Activated T-helper 2 cell treated with anti-CD3 and anti-CD28 coated beads, Interferon-gamma antibody, Interleukin-2, Interleukin-4, amounts not matched to agents 10 μg/mL and 5 μg/mL and 100 μg/mL, durations not matched to agents 14 hours and 24 hours and 36 hours (primary cell): Measurements from ENCODE around the gene DDX39B. TPM values are rescaled to one million over a fixed set of nuclear protein-coding genes. Genes with fewer than 3 reads are reported as not detected.
"Not testable (repeated sequence)": the region's sequence is repeated elsewhere in the genome, so short reads cannot be mapped to it uniquely, and the experiment has no call there.

Experiments used
- DNase-seq: peaks from one replicate; pipeline ENCODE4 v3.0.0; 2021; ENCODE audit warnings: low spot score
- H3K27ac Mint-ChIP-seq: one replicate; pipeline ENCODE4 v1.8.0; 2021; ENCODE audit warnings: mixed read lengths
- H3K27me3 Mint-ChIP-seq: one replicate; pipeline ENCODE4 v1.8.0; 2021; ENCODE audit warnings: low read depth, mixed read lengths
- H3K36me3 Mint-ChIP-seq: one replicate; pipeline ENCODE4 v1.8.0; 2021; ENCODE audit warnings: low read depth, mixed read lengths
- H3K4me1 Mint-ChIP-seq: one replicate; pipeline ENCODE4 v1.8.0; 2021; ENCODE audit warnings: low read depth, mixed read lengths
- H3K4me3 Mint-ChIP-seq: one replicate; pipeline ENCODE4 v1.8.0; 2021; ENCODE audit warnings: low read depth, mild to moderate bottlenecking, moderate library complexity, mixed read lengths
- H3K9me3 Mint-ChIP-seq: one replicate; pipeline ENCODE4 v1.8.0; 2021; ENCODE audit warnings: mixed read lengths
- intact Hi-C: fragments of 100-400 bp; cut with micrococcal nuclease; formaldehyde crosslinking; loops from one replicate; pipeline ENCODE4 v1.15.1; 2023
- total RNA-seq: library from RNA; stranded (reverse); gene quantifications from 2 replicates; pipeline ENCODE4 v1.2.3, GENCODE V29; 2022

Gene DDX39B
- 579 and 583 TPM in 2 replicates for total RNA-seq

DNA sequence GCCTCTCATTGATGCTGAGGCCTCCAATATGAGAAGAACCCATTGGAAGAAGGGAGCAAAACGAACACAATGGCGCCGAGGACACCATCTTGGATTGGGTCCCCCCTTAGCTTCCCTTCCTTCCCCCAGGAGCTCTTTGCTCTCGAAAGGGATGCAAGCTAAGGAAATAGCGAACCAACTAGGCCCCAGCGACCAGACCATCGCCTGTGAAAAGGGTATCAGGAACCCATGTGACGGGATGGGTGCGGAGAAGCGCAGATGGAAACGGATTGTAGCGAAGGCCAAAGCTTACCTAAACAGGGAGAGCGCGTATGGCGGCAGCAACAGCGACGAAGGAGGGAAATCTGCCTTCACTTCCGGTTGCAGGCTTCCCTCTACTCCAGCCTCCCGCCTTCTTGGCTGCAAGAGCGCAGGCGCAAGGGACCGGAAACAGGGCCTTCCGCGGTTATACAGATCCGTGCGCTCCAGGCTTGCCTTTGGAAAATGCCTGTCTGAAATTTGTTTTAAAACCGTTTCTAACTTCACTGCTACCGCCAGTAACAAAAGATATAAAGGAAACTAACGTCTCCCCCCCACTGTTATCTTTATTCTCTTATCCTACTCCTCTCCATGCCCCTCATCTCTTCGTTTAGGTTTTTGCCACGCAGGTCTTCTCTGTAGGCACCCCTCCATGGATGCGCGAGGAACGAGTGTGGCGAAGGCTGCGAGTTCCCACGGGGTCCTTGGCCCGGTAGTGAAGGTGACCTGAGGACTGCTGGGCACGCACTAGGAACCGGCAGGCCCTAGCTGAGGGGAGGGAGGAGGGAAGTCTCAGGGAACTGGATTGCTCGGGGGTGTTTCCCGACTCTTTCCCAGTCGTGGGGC, at the start of gene DDX39B:
DDX39B (minus strand) TSS at position 346 of the 864 bp plus-strand sequence. CDS start 1,471 bp downstream, outside the sequence.
- Mint-ChIP-seq H3K27ac (peak within 1 kb of the TSS; percentile 95), H3K4me1 (peaks cover 42% of the 10 kb centered on the region)

DNA sequence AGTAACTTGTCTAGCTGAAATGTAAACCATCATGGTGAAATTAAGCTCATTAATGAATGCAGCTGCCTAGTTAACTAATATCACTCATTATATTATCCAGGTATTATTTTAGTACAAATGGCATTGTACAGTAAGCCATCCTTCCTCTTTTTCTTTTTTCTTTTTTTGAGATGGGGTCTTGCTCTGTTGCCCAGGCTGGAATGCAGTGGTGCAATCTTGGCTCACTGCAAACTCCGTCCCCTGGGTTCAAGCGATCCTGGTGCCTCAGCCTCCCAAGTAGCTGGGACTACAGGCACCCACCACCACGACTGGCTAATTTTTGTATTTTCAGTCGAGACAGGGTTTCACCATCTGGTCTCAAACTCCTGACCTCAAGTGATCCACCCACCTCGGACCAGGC, 48.9 kb upstream of the DDX39B start:
- H3K27me3 Mint-ChIP-seq, H3K27ac Mint-ChIP-seq, intact Hi-C loops, H3K4me3 Mint-ChIP-seq, H3K9me3 Mint-ChIP-seq, H3K36me3 Mint-ChIP-seq, DNase-seq: not testable (repeated sequence)
- H3K4me1 Mint-ChIP-seq: peaks cover 40% of the 10 kb centered on the region

More for the DNA sequence above, at the start of gene DDX39B:
- intact Hi-C loops: loop anchor here (1.0 to 10.0 kb wide), 4 partner anchors 49 to 927 kb away; partner anchors contain the start of genes MRPS18B, PPP1R10 and PRRC2A
- Mint-ChIP-seq H3K4me3 (peak within 1 kb of the TSS; percentile 98), H3K36me3 (peaks cover 43% of the 10 kb centered on the region), H3K9me3 (no peaks in the 10 kb centered on the region), H3K27me3 (no peaks in the 10 kb centered on the region)
- peak; percentile 94 for DNase-seq

DNA sequence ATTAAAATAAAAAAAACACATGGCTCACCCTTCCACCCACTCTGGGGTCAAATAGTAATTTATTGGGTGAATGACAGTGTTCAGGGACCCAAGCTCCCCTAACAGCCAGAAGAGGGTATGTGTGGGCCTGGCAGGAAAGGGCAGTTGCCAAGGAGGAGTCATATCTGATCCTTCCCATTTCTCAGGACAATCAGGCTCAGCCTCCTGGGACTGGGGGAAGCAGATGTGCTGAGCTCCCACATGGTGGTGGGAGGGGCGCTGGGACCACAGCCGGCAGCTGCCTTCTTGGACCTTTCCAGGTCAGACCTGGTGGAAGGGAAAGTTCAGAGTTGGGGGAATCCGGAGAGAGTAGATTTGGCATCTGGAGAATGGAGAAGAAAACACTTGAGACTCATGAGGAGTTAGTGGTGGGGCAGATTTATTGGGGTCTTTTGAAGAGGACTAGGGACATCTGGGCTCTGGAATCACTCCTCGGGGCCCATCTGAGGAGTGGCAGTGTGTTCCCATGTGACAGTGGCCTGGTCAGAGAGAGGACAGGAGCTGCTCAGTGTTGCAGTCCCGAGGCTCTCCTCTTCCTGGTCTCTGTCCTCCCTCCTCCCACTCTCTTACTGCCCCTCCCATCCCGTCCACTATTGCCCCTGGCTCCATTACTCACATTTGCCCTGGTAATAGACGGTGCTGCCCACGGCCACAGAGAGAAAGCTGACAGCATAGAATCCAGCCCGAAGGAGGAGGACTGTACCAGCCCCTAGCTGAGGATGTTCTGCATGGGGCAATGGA, 47.3 kb upstream of the DDX39B start:
- peak overlapping the region; percentile 9 for H3K27ac Mint-ChIP-seq
- intact Hi-C loops: no loop called here
- H3K4me3 Mint-ChIP-seq: no peak overlapping the region
- H3K36me3 Mint-ChIP-seq: peaks cover 4% of the 10 kb centered on the region
- DNase-seq: no peak
- H3K27me3 Mint-ChIP-seq: no peaks in the 10 kb centered on the region
- peaks cover 44% of the 10 kb centered on the region for H3K4me1 Mint-ChIP-seq
- H3K9me3 Mint-ChIP-seq: no peaks in the 10 kb centered on the region

DNA sequence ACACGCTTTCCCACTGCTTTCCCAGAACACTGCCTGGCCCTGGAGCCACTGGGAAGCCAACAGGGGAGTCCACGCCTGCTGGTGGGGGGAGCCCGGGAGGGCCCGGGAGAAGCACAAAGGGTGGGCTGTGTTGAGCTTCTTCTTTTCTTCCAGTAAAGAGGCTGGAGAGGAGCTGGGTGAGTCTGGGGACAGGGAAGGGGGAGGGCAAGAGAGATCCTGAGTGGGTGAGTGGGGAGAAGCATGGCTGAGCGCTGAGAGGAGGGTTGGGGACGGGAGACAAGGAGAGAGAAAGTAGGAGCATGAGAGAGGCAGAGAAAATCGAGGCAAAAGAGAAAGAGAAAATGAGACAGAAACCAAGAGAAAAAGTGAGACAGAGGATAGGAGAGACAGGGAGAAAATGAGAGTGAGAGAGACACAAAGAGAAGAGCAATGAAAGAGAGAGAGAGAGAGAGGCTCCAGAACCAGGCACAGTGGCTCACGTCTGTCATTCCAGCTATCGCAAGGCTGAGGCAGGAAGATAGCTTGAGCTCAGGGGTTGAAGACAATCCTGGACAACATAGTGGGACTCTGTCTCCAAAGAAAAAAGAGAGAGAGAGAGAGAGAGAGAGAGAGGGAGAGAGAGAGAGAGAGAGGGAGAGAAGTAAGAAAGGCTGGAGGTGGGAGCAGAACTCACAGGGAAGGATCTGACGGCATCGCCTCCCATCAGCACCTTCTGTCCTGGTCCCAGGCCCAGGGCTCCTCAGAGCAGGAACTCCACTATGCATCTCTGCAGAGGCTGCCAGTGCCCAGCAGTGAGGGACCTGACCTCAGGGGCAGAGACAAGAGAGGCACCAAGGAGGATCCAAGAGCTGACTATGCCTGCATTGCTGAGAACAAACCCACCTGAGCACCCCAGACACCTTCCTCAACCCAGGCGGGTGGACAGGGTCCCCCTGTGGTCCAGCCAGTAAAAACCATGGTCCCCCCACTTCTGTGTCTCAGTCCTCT, 46.3 kb upstream of the DDX39B start:
- DNase-seq: no peak
- H3K27me3 Mint-ChIP-seq: no peaks in the 10 kb centered on the region

DNA sequence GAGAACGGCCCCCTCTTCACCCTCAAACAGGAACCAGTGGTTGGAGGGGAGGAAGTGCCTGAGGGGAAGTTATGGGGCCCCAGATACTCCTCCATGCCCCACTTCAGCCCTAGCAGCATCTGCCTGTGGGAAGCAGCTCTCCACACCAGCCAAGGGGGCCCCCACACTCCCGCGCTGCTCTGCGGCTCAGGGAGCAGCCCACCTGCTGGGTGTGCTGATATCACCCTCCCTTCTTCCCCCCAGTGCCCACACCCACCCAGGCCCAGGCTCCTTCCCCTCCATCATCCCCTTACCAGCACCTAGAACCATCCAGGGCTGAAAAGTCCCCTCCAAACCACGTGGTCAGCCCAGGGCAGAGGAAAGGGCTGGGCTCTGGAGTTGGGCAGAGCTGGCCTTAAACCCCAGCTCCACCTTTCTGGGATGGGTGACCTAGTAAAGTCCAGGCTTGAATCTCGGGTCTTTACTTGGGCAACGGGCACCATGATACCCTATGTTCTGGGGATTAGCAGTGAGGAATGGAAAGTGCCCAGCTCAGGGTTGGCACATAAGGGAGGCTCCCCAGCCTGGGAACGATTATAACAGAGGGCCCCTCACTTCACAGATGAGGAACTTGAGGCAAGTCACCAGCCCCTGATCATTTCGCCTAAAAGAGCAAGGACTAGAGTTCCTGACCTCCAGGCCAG, 44.9 kb upstream of the DDX39B start:
- peaks cover 4% of the 10 kb centered on the region for H3K36me3 Mint-ChIP-seq
- DNase-seq: no peak
- peaks cover 43% of the 10 kb centered on the region for H3K4me1 Mint-ChIP-seq
- intact Hi-C loops: no loop called here
- H3K27me3 Mint-ChIP-seq: no peaks in the 10 kb centered on the region
- H3K27ac Mint-ChIP-seq: peak overlapping the region; percentile 85
- peak overlapping the region; percentile 75 for H3K4me3 Mint-ChIP-seq
- H3K9me3 Mint-ChIP-seq: no peaks in the 10 kb centered on the region

More for the DNA sequence above, 46.3 kb upstream of the DDX39B start:
- Mint-ChIP-seq H3K9me3 (no peaks in the 10 kb centered on the region), H3K4me1 (peaks cover 38% of the 10 kb centered on the region), H3K4me3 (peak overlapping the region; percentile 73), H3K27ac (peak overlapping the region; percentile 87), H3K36me3 (peaks cover 4% of the 10 kb centered on the region)
- intact Hi-C loops: no loop called here

DNA sequence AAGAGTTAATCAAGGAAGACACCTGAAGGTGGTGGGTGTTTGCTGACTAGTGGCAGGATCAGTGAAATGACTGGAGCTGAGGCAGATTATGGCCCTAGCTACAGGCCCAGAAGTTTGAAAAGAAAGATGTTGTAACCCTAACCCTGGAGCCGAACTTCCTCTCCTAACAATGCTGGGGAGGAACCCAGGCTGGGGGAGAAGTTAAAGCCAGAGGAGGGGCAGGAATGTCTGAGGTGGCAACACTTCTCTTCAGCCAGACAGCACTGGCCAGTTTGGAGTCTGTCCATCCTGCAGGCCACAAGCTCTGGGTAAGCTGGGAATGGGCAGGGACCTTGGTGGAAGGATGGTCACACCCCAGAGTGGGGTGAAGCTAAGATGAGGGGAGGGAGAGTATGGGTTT, 44.2 kb upstream of the DDX39B start, which contains the start of gene LST1:
LST1 (plus strand) TSS at position 270 of the 400 bp plus-strand sequence. CDS start 1,023 bp downstream, outside the sequence.
- Mint-ChIP-seq H3K9me3 (no peaks in the 10 kb centered on the region), H3K4me1 (peaks cover 45% of the 10 kb centered on the region), H3K4me3 (peak within 1 kb of the TSS; percentile 75), H3K27ac (peak within 1 kb of the TSS; percentile 85), H3K36me3 (peaks cover 8% of the 10 kb centered on the region), H3K27me3 (no peaks in the 10 kb centered on the region)
- DNase-seq: no peak
- intact Hi-C loops: no loop called here

DNA sequence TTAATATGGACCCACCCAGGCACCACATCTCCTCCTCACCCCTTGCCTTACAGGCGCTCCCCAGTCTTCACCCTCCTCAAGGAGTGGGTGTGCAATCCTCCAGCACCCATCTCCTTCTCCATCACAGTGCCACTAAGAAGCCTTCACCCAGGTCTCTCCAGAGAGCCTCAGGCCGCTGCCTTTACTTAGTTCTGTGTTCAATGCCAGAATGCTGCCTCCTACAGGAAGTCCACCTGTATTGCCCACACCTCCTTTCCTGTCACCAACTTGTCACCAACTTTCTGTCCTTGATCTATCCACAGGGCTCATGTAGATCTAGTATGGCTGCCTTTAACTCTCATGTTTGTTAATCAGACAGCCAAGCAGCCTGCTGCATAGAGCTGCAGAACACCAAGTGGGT, 43.7 kb upstream of the DDX39B start:
- DNase-seq: peak; percentile 38
- peaks cover 47% of the 10 kb centered on the region for H3K4me1 Mint-ChIP-seq
- peaks cover 12% of the 10 kb centered on the region for H3K36me3 Mint-ChIP-seq
- H3K4me3 Mint-ChIP-seq: peak overlapping the region; percentile 62
- intact Hi-C loops: no loop called here
- no peaks in the 10 kb centered on the region for H3K27me3 Mint-ChIP-seq
- H3K27ac Mint-ChIP-seq: peak overlapping the region; percentile 85
- no peaks in the 10 kb centered on the region for H3K9me3 Mint-ChIP-seq

DNA sequence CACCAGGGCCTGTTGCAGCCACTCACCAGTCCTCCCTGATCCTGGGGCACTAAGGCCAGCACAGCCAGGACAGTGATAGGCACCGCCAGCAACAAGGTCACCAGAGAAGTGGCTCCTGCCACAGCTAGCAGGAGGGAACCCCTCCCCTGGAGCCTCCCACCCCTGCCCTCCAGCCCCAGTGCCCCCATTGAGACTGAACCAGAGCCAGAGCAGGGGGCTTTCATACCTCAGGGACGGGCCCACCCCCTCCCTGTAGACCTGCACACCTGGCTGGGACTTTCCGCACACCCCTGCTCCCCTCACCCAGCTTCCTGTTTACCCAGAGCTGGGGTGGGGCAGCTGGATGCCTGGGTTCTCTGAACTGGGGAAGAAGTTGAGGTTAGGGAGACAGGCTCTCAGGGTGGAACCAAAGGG, 40.4 kb upstream of the DDX39B start, which contains the start of gene LTB:
LTB (minus strand) TSS at position 195 of the 414 bp plus-strand sequence; CDS start at position 188, 7 bp downstream.
- intact Hi-C loops: no loop called here
- Mint-ChIP-seq H3K9me3 (no peaks in the 10 kb centered on the region), H3K36me3 (peaks cover 29% of the 10 kb centered on the region), H3K4me1 (peaks cover 58% of the 10 kb centered on the region), H3K27me3 (no peaks in the 10 kb centered on the region), H3K4me3 (peak within 1 kb of the TSS; percentile 97), H3K27ac (peak within 1 kb of the TSS; percentile 89)
- no peak for DNase-seq

DNA sequence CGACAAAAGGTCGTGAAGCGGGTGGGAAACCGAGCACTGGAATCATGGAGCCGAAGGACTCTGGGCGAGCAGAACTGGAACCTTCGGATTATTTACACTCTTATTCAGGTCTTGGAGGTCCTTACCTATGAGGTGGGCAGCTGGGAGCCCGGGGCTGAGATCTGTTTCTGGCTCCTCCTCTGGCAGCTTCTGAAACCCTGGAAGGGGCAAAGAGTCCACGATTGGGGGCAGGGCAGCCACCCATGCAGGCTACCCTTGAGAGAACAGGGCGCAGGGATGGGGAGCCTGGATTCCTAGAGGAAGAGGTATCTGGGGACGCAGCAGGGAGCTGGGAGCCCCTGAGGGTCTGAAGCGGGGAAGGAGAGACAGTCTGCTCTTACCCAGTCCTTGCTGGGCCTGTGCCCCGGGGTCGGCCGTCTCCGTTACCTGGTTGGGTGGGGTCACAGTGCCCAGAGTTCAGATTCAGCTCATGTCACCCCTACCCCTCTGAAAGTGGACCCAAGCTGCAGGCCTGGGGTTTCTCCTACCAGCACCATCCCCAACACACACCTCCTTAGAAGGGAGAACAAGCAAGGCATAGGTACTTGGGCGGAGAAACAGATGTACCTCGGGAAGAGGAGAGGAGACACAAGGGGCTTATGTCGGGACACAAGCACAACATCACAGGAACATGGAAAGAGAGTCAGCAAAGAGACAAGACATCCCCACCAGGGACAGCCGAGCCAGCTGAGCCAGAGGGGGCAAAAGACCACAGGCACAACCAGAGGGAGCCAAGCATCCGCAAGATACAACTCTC, 39.8 kb upstream of the DDX39B start:
- H3K36me3 Mint-ChIP-seq: peaks cover 36% of the 10 kb centered on the region

DNA sequence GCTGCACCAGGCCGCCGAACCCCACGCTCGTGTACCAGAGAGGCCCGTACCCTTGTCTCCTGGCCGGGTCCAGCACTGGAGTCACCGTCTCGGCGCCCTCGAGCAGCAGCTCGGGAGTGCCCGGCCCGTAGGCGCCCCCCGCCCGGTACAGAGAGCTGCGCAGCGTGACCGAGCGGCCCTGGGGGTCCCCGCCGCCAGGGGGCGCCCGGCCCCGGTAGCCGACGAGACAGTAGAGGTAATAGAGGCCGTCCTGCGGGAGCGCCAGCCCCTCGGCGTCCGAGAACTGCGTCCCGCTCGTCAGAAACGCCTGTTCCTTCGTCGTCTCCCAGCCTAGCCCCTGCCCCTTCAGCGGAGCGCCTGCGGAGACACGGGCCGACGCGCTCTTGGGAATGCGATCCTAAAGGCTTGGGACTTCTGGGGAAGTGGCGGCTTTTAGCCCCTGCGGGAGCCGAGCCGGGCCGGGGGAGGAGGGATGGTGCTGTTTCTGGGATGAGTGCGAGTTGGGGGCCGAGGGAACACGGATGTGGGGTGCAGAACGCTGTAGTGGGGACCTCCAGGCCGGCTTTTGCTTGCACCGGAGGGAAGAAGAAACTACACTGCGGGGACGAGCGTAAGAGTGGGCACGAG, 39.1 kb upstream of the DDX39B start:
- H3K4me1 Mint-ChIP-seq: peaks cover 57% of the 10 kb centered on the region
- peaks cover 43% of the 10 kb centered on the region for H3K36me3 Mint-ChIP-seq
- peak overlapping the region; percentile 89 for H3K27ac Mint-ChIP-seq
- intact Hi-C loops: loop anchor here (1.0 kb wide), 2 partner anchors 16 to 30 kb away; no protein-coding TSS in a partner anchor
- H3K27me3 Mint-ChIP-seq: no peaks in the 10 kb centered on the region
- no peaks in the 10 kb centered on the region for H3K9me3 Mint-ChIP-seq
- peak overlapping the region; percentile 97 for H3K4me3 Mint-ChIP-seq
- DNase-seq: peak; percentile 80

More for the DNA sequence above, 39.8 kb upstream of the DDX39B start:
- H3K4me1 Mint-ChIP-seq: peaks cover 57% of the 10 kb centered on the region
- peak overlapping the region; percentile 97 for H3K4me3 Mint-ChIP-seq
- no peaks in the 10 kb centered on the region for H3K9me3 Mint-ChIP-seq
- H3K27ac Mint-ChIP-seq: peak overlapping the region; percentile 89
- no peaks in the 10 kb centered on the region for H3K27me3 Mint-ChIP-seq
- intact Hi-C loops: loop anchor here (1.0 kb wide), 2 partner anchors 16 to 30 kb away; no protein-coding TSS in a partner anchor
- no peak for DNase-seq
